ENCODE measurements around the gene PANK3.

- TF ChIP-seq CTCF (IDR thresholded peaks at IDR 0.05) (no peak), POLR2A (IDR thresholded peaks at IDR 0.05) (no peak)
These were observed 1.2 kb downstream of the PANK3 start for GRCh38 chr5:168578006-168578405.

All from testis (tissue), 2 donors.